ENCODE results near the gene B3GALT4.
A peak's percentile ranks its signal among the peaks of the same experiment; 100 is the strongest.

Gene B3GALT4

DNA sequence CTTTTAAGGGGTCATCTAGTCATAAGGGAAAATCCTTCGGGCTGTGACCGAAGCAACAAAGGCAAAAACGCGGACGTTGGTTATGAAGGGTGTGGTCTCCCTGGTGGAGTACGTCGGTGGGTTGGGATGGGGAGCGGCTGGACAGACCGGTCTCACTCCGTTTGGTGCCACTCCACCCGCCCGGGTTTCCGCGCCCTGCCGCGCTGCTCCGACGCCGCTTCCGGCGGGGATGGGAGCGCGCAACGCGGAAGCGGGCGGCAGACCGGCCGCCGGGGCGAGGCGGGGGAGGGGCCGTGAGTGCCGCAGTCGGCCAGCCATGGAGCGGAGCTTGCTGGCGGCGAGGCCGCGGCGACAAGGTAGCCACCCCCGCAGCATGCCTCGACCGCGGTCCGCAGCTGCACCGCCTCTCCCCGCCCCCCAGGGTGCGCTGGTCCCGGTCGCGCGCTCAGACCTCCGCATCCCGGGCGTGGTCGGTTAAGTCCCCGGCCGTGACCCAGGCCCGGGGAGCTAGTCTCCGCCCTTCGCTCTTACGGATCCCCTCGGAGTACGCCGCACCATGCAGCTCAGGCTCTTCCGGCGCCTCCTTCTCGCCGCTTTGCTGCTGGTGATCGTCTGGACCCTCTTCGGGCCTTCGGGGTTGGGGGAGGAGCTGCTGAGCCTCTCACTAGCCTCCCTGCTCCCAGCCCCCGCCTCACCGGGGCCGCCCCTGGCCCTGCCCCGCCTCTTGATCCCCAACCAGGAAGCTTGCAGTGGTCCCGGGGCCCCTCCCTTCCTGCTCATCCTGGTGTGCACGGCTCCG is at the start of gene B3GALT4:
Gene B3GALT4, plus strand, starts transcription at position 260 of the 799 bp plus-strand sequence. Its CDS starts 297 bp downstream, at position 557.
- H3K9ac ChIP-seq (ENCODE audit: low read length): peak within 1 kb of the TSS; percentile 75
- peaks cover 27% of the 10 kb centered on the region for H3K4me1 ChIP-seq (ENCODE audit: control insufficient read depth, insufficient read depth, low read length)
- peaks cover 28% of the 10 kb centered on the region for H3K36me3 ChIP-seq (ENCODE audit: control insufficient read depth, insufficient read depth, low read length)
- no peaks in the 10 kb centered on the region for H3K27me3 ChIP-seq (ENCODE audit: control insufficient read depth, insufficient read depth, low read length)
- H3K4me3 ChIP-seq (ENCODE audit: low read length): peak within 1 kb of the TSS; percentile 83
- peak within 1 kb of the TSS; percentile 87 for H3K27ac ChIP-seq (ENCODE audit: low read depth, low read length)

DNA sequence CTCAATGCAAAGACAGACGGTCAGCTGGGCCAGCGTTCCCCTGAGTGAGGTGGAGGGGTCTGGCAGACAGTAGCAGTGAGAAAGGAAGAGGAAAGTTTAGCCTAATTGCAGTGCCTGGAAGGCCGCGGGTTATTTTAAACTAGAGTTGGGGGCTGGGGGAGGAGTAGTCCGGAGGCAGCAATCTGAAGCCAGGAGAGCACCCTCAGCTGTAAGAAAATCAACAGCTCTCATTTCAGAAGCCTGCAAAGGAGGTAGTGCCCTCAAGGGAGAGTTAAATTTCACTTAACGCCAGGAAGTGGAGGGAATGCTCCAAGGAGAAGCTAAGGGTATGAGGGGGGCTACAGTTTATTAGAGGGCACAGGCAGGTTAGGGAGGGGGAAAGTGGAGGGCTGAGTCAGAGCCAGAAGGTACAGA is 41.7 kb upstream of the B3GALT4 start:
- Histone ChIP-seq H3K27me3 (ENCODE audit: control insufficient read depth, insufficient read depth, low read length) (no peaks in the 10 kb centered on the region), H3K4me3 (ENCODE audit: low read length) (no peak overlapping the region), H3K27ac (ENCODE audit: low read depth, low read length) (no peak overlapping the region), H3K9ac (ENCODE audit: low read length) (no peak overlapping the region), H3K4me1 (ENCODE audit: control insufficient read depth, insufficient read depth, low read length) (no peaks in the 10 kb centered on the region), H3K36me3 (ENCODE audit: control insufficient read depth, insufficient read depth, low read length) (no peaks in the 10 kb centered on the region)

DNA sequence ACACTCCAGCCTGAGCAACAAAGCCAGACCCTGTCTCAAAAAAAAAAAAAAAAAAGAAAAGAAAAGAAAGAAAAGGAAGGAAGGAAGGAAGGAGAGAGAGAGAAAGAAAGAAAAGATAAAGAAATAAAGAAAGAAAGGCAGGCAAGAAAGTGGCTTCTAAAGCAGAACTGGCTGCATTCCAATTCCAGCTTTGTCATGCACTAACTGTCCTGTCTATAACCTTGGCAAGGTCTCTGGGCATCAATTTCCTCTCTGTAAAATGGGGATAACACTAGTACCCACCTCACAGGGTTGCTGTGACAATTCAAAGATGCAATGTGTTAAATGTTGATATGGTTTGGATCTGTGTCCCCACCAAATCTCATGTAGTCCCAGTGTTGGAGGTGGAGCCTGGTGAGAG is 40.6 kb upstream of the B3GALT4 start:
- H3K4me3 ChIP-seq (ENCODE audit: low read length): no peak overlapping the region
- no peak overlapping the region for H3K27ac ChIP-seq (ENCODE audit: low read depth, low read length)
- no peak overlapping the region for H3K9ac ChIP-seq (ENCODE audit: low read length)
- H3K36me3 ChIP-seq (ENCODE audit: control insufficient read depth, insufficient read depth, low read length): no peaks in the 10 kb centered on the region
- H3K4me1 ChIP-seq (ENCODE audit: control insufficient read depth, insufficient read depth, low read length): no peaks in the 10 kb centered on the region
- no peaks in the 10 kb centered on the region for H3K27me3 ChIP-seq (ENCODE audit: control insufficient read depth, insufficient read depth, low read length)

DNA sequence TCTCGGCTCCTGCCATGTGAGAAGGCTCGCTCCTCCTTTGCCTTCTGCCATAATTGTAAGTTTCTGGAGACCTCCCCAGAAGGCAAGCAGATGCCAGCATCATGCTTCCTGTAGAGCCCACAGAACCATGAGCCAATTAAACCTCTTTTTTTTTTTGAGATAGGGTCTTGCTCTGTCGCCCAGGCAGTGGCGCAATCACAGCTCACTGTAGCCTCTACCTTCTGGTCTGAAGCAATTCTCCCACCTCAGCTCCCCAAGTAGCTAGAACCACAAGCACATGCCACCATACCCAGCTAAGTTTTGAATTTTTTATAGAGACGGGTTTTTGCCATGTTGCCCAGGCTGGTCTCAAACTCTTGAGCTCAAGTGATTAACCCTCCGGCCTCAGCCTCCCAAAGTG is 40.1 kb upstream of the B3GALT4 start:
- Histone ChIP-seq H3K4me1 (ENCODE audit: control insufficient read depth, insufficient read depth, low read length) (no peaks in the 10 kb centered on the region), H3K36me3 (ENCODE audit: control insufficient read depth, insufficient read depth, low read length) (no peaks in the 10 kb centered on the region), H3K4me3 (ENCODE audit: low read length) (no peak overlapping the region), H3K9ac (ENCODE audit: low read length) (no peak overlapping the region), H3K27ac (ENCODE audit: low read depth, low read length) (no peak overlapping the region), H3K27me3 (ENCODE audit: control insufficient read depth, insufficient read depth, low read length) (no peaks in the 10 kb centered on the region)

- Histone ChIP-seq H3K27me3 (ENCODE audit: control insufficient read depth, insufficient read depth, low read length) (no peaks in the 10 kb centered on the region), H3K27ac (ENCODE audit: low read depth, low read length) (no peak overlapping the region), H3K36me3 (ENCODE audit: control insufficient read depth, insufficient read depth, low read length) (no peaks in the 10 kb centered on the region), H3K4me1 (ENCODE audit: control insufficient read depth, insufficient read depth, low read length) (no peaks in the 10 kb centered on the region), H3K4me3 (ENCODE audit: low read length) (no peak overlapping the region), H3K9ac (ENCODE audit: low read length) (no peak overlapping the region)
Observed at GRCh38 chr6:33237741-33238140, 39.2 kb upstream of the B3GALT4 start.

GRCh38 chr6:33241968-33242367 is 35.0 kb upstream of the B3GALT4 start:
- Histone ChIP-seq H3K4me1 (ENCODE audit: control insufficient read depth, insufficient read depth, low read length) (no peaks in the 10 kb centered on the region), H3K27ac (ENCODE audit: low read depth, low read length) (no peak overlapping the region), H3K27me3 (ENCODE audit: control insufficient read depth, insufficient read depth, low read length) (no peaks in the 10 kb centered on the region), H3K4me3 (ENCODE audit: low read length) (no peak overlapping the region), H3K36me3 (ENCODE audit: control insufficient read depth, insufficient read depth, low read length) (no peaks in the 10 kb centered on the region), H3K9ac (ENCODE audit: low read length) (no peak overlapping the region)

DNA sequence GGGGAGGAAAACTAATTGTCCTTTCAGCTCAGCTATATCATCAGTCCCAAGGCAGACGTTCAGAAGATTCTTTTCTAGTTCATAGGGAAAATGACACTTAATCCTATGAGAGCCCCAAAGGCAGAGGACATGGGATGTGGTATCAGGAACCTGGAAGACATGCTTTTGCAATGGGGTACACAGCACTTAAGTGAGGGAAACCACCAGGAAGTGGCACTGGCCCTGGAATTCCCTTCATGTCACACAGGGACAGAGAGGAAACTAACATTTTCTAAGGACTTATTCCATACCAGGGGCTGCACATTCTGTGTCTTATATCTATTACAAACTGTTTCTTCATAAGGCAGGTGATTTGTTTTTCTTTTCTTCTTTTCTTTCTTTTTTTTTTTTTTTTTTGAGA is 33.4 kb upstream of the B3GALT4 start:
- H3K9ac ChIP-seq (ENCODE audit: low read length): no peak overlapping the region
- H3K4me3 ChIP-seq (ENCODE audit: low read length): no peak overlapping the region
- no peaks in the 10 kb centered on the region for H3K36me3 ChIP-seq (ENCODE audit: control insufficient read depth, insufficient read depth, low read length)
- no peaks in the 10 kb centered on the region for H3K27me3 ChIP-seq (ENCODE audit: control insufficient read depth, insufficient read depth, low read length)
- peaks cover 3% of the 10 kb centered on the region for H3K4me1 ChIP-seq (ENCODE audit: control insufficient read depth, insufficient read depth, low read length)
- no peak overlapping the region for H3K27ac ChIP-seq (ENCODE audit: low read depth, low read length)

DNA sequence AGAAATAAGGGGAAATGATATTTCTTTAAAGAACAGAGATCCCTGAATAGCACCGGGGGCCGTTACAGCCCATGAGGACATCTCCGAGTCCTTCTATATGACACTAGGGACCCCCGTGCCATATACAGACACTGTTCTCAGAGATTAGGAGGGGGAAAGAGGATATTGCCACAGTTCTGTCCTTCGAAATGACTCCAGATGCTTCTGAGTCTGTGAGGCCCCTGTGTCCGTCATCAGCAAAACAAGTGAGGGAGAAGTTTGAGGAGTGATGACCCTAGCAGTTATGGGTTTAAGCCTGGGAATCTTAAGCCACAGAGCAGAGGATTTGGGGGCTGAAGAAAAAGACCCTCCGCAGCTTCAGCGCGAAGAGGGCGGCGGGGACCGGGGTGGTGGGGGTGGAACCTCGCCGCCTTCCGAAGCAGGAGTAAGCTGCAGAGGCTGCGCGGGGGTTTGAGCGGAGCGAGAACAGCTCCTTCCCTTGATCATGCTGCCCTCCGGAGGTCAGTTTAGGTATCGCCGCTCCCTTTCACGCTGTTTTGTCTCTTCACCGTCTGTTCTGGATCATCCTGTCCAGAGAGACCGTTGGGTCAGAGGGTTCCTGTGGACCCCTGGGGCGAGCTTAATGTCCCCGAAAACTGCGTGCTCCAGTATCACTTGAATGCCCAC is 28.8 kb upstream of the B3GALT4 start:
- Histone ChIP-seq H3K27me3 (ENCODE audit: control insufficient read depth, insufficient read depth, low read length) (no peaks in the 10 kb centered on the region), H3K27ac (ENCODE audit: low read depth, low read length) (peak overlapping the region; percentile 91), H3K9ac (ENCODE audit: low read length) (peak overlapping the region; percentile 41), H3K4me1 (ENCODE audit: control insufficient read depth, insufficient read depth, low read length) (peaks cover 12% of the 10 kb centered on the region), H3K36me3 (ENCODE audit: control insufficient read depth, insufficient read depth, low read length) (no peaks in the 10 kb centered on the region), H3K4me3 (ENCODE audit: low read length) (peak overlapping the region; percentile 76)

DNA sequence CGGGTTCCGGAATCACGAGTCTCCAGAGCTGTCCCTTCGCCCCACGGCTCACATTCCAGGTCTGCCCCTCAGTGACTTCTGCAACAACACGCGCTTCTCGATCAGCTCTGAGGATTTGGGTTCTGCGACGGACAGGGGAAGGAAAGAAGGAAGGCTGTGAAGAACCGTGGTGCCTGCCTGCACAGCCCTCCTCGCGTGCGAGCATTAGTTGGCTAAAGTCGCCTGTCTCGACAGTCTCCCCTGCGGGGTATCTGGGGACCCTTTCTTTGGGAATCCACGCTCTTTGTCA is 28.3 kb upstream of the B3GALT4 start:
- no peaks in the 10 kb centered on the region for H3K36me3 ChIP-seq (ENCODE audit: control insufficient read depth, insufficient read depth, low read length)
- peak overlapping the region; percentile 76 for H3K4me3 ChIP-seq (ENCODE audit: low read length)
- H3K9ac ChIP-seq (ENCODE audit: low read length): peak overlapping the region; percentile 41
- peaks cover 12% of the 10 kb centered on the region for H3K4me1 ChIP-seq (ENCODE audit: control insufficient read depth, insufficient read depth, low read length)
- H3K27me3 ChIP-seq (ENCODE audit: control insufficient read depth, insufficient read depth, low read length): no peaks in the 10 kb centered on the region
- peak overlapping the region; percentile 91 for H3K27ac ChIP-seq (ENCODE audit: low read depth, low read length)

GRCh38 chr6:33248932-33249731 is 27.8 kb upstream of the B3GALT4 start:
- Histone ChIP-seq H3K27ac (ENCODE audit: low read depth, low read length) (peak overlapping the region; percentile 91), H3K4me3 (ENCODE audit: low read length) (peak overlapping the region; percentile 88), H3K27me3 (ENCODE audit: control insufficient read depth, insufficient read depth, low read length) (no peaks in the 10 kb centered on the region), H3K9ac (ENCODE audit: low read length) (peak overlapping the region; percentile 91), H3K4me1 (ENCODE audit: control insufficient read depth, insufficient read depth, low read length) (peaks cover 12% of the 10 kb centered on the region), H3K36me3 (ENCODE audit: control insufficient read depth, insufficient read depth, low read length) (no peaks in the 10 kb centered on the region)

- Histone ChIP-seq H3K27me3 (ENCODE audit: control insufficient read depth, insufficient read depth, low read length) (no peaks in the 10 kb centered on the region), H3K4me3 (ENCODE audit: low read length) (peak overlapping the region; percentile 88), H3K36me3 (ENCODE audit: control insufficient read depth, insufficient read depth, low read length) (no peaks in the 10 kb centered on the region), H3K4me1 (ENCODE audit: control insufficient read depth, insufficient read depth, low read length) (peaks cover 12% of the 10 kb centered on the region), H3K9ac (ENCODE audit: low read length) (peak overlapping the region; percentile 91), H3K27ac (ENCODE audit: low read depth, low read length) (peak overlapping the region; percentile 88)
Observed at GRCh38 chr6:33249732-33250630, 26.9 kb upstream of the B3GALT4 start.

- Histone ChIP-seq H3K27me3 (ENCODE audit: control insufficient read depth, insufficient read depth, low read length) (no peaks in the 10 kb centered on the region), H3K36me3 (ENCODE audit: control insufficient read depth, insufficient read depth, low read length) (no peaks in the 10 kb centered on the region), H3K27ac (ENCODE audit: low read depth, low read length) (no peak overlapping the region), H3K9ac (ENCODE audit: low read length) (no peak overlapping the region), H3K4me1 (ENCODE audit: control insufficient read depth, insufficient read depth, low read length) (peaks cover 12% of the 10 kb centered on the region), H3K4me3 (ENCODE audit: low read length) (no peak overlapping the region)
Observed at GRCh38 chr6:33250731-33251130, 26.2 kb upstream of the B3GALT4 start.

Measured in rectal smooth muscle tissue (tissue), 1 donor.